ENCODE measurements around the gene OR5H2.

Gene OR5H2

GRCh38 chr3:98331329-98331728 lies 49.0 kb downstream of the OR5H2 start:
- DNase-seq (ENCODE audit: low read depth in 2 of 2) = no peak

All from stimulated activated CD8-positive, alpha-beta memory T cell treated with anti-CD3 and anti-CD28 coated beads, Interleukin-15, amount 100 ng/mL, for 4 hours (primary cell).